HG02943 (cell line): ENCODE data around the gene CHI3L2.
A peak's percentile ranks its signal among the peaks of the same experiment; 100 is the strongest.

Experiments
- ATAC-seq: cut with Tn5 transposase; IDR thresholded peaks from one replicate; pipeline ENCODE4 v1.9.1; 2021; ENCODE audit warnings: mild to moderate bottlenecking, low read depth, moderate library complexity; ENCODE audit not compliant: unreplicated experiment

CHI3L2 gene

DNA sequence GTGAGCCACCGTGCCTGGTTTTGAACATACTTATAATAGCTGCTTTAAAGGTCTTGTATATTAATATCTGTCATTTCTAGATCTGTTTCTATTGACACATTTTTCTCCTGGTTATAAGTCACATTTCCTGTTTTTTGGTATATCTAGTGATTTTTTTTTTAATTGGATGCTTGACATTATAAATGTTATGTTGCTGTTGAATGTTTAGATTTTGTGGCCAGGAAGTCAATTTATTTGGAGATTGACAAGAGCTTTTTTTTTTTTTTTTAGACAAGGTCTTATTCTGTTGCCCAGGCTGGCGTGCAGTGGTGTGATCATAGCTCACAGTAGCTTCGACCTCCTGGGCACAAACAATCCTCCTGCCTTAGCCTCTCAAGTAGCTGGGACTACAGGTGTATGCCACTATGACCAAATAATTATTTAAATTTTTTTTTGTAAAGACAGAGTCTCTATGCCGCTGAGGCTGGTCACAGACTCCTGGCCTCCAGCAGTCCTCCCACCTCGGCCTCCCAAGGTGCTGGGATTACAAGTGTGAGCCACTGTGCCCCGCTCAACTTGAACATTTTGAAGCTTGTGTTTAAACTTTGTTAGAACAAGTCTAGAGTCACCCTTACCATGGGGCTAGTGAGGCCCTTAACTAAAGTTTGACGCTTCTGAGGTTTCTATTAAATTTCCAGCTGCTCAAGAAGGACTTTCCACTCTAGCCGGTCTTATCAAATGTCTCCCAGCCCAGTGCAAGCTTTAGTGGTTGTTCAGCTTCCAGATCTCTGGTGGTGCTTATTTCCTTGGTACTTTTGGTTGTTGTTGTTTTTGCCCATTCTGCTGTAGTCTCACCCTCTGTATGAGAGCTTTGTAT, 8.6 kb upstream of the CHI3L2 start:
- no peak for ATAC-seq

DNA sequence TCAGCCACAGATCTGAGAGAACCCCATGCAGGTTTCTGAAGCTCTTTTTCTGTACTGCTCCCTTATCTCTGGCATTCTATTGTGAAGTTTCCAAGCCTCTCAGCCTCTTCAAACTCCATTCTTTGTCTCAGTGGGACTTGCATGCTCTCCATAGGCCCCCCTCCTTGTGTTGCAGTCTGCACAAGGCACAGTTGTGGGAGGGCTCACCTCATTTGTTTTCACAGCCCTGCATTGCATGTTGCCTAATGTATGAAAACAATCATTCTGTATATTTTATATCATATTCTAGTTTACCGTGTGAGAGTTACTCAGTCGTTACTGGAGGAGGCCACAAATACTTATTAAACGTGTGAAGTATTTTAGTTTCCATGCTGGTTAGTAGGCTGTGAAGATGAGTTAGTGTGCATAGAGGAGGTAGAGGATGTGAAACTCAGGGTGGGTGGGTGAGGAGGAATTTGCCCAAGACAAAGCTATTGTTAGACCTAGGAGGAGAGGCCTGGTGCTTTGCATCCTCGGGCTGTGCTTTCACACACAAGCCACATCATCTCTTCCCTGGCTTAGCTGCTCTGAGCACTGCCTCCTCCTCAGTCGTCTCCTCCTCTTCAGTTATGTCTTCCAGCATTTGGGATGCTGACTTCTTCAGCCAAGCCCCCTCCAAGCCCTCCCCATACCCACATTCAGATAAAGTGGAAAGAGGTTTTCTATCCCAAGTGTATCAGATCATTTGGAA, 7.8 kb upstream of the CHI3L2 start:
- ATAC-seq: no peak

DNA sequence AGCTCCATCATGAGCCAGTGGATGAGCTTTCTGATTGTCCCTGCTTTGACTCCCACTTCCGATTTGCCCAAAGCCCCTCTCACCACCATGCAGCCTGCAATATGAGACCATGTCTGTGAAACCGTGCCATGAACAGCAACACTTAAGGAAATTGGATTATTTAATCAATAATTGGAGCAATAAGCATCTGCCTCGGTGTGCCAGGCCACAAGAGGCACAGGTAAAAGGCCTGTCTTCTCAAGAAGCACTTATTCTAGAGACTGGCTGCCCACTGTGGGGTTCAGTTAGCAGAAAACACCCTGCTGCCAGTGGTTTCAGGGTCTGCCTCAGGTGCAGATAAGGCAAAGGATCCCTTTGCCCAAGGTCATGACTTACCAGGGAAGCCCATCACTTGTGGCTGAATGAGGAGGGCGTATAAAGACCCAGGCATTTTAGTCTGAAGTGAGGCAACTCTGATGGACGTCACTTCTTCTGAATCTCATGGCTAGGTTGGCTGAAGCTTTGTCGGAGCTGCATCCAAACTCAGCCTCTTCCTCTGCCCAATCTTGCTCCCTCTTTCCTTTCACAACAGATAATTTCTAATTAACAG, 7.1 kb upstream of the CHI3L2 start:
- ATAC-seq: no peak

DNA sequence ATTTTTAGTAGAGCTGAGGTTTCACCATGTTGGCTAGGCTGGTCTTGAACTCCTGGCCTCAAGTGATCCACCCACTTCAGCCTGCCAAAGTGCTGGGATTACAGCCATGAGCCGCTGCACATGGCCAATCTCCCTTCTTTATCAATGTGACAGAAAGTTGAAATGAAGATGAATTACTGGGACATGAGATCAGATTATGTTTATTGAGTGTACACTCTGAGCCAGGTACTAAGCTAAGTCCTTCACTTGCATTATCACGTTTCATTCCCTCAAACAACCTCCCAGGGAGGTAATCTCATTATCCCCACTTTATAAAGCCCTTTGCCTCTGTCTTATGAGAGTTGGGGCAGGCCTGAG, 6.3 kb upstream of the CHI3L2 start:
- ATAC-seq: no peak

DNA sequence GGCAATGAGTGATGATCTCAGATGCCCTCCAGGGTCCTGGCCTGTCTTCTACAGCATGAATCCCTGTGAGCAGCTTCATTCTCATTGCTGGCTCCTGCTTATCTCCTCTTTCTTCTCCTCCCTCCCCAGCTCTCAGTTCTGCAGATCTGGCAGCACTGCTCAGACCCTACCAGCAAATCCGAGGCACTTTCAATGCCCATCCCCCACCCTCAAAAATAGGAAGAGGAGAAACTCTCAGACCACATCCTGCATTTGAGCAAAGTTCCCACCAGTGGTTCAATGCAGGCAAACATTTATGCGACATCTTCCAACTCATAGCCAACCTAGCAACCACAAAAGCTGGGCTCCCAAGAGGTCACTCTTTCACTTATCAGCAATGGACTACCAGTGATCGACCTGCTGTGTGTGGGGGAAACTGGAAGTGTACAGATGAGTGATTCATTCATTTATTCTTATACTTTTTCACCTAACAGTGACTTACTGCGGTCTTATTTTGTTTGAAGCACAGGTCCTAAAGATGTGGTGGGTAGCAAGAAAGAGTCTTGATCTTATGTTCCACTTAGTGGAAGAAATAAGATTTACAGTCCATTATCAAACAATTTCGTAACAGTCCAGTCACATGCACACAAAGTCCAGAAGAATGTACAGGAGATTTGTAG, 5.8 kb upstream of the CHI3L2 start:
- ATAC-seq: peak; percentile 43

DNA sequence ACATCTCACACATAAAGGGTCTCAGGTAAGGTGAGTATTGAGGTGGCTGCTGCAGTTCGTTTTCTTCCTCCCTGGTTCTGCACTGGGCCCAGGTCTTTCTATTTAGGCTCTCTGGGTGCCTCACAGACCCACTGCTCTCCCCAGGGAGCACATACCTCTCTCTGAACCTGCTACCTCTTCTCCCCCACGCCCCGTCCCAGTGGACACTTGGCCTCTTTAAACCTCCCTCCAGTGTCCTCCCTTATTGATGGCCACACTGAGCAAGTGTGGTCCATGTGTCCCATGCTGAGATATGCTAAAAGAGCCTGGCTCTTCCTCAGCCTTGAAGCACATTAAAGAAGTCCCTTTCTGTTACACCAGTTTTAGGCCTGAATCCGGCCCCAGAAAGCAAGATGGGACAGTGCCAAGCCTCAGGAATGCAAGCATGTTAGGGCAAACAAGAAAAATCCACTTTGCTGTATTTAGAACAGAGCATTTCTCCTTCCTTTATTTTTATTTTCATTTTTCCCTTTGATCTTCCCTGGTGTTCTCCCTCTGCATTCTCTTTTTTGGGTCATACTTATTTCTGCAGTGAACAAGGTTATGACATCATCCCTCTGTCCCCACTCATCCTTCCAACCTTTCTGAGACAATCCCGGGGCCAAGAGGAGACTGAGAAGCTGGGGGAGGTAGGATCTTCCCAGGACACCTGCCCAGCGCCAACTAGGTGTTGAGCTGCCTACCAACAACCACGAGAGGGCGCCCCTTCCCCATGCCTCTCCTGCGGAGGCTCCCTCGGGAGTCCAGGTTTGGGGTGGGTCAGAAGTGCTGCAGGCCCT, 5.0 kb upstream of the CHI3L2 start:
- ATAC-seq: peak; percentile 1

DNA sequence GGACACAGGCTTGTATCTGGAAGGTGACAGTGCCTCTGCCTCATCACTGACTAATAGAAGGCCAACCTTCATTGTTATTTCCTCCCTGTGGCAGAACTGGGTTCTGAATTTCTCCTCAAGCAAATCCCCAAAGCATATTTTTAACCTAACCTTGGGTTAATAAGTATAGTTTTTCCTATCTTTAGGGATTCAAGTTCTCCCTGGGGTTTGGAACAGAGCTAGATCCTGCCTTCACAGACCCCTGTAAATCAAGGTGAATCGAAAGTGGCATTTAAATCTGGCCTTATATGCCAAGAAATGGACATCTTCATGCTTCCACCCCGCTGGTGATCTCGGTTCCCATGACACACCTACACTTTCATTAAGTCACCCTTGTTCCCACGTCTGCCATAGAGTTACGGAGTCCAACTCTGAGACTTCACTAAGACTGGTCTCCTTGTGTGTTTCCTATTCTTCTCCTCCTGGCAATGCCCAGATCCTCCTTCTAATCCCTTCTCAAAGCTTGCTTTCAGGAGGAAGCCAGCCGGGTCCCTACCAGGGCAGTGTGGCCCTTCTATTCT, 4.3 kb upstream of the CHI3L2 start:
- ATAC-seq: no peak

DNA sequence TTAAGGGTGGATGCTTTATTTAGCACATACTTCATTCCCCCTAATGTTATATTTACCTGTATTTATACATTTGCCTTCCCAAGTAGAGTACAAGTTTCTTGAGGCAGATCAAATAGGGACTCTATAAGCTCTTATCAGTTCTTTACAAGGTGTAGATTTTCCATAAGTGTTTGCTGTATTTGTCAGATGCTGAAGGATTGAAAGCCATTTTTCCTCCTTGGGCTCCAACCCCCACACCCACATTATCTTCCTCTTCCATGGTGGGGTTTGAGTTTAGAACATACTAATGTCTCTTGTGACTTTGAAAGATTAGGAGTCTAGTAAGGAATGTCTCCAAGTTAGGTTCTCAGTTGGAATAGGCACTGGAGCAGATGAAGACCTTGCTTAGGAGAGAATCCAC, 2.4 kb upstream of the CHI3L2 start:
- no peak for ATAC-seq

DNA sequence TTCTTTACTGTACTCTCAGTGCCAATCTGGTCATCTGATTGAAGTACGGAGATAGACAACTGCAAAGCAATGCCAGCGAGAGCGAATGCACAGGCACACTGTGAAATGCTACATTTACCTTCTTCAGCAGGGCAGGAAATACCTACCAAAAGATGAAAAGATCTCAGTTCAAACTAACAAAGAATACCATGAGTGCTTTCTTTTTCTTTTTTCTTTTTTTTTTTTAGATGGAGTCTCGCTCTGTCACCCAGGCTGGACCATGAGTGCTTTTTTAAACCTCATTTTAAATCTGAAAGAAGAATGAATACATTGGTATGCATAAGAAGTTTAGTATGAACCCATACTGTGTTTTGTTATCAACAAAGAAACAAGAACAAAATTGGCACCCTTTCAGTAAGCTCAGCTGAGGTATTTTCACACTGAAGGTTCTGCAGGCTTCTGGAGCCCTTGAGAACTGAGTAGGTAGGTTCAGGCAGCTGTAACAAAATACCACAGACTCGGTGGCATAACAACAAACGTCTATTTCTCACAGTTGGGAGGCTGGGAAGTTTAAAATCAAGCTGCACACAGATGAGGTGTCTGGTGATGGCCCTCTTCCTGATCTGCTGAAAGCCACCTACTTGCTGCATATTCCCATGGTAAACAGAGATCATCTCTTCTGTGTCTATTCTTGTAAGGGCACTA, 1.7 kb upstream of the CHI3L2 start:
- ATAC-seq: no peak

DNA sequence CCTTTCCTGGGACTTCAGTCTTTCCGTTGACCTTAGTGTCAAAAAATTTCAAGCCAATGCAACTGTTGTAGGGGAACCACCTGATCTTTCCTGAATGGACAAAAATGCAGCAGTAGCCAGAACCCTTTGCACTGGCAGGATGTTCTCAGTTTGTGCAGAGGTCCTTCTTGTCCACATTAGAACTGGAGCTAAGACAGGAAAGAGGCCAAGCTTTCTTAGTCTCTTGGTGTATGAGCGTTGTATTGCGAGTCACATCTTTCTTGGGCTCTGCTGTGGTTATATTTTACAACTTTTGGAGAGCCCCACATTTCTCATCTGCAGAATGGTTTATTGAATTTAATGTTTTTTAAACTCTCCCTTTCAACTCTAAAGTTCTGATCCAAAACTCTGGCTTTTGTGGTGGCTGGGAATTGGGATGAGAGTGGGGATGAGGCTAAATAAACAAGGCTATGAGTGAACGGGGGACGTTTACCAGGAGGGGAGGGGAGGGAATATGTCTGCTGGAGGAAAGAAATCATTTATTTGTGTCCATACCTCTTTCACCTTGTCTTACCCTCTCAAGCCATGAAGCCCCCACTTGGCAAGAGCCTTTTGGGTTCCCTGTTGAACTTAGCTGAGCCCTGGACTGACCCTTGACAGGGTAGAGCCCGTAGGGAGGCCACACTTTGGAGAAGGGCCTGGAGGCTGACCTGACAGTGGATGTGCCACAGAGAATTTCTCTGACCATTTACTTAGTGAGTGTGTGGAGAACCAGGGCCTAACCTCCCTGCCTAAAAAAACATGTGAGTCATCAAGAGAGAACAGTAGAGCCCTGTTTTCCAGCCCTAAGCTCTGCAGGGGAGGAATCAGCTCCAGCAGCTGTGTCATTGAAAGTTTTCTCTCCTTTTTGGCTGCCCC, 586 bp downstream of the CHI3L2 start:
- no peak for ATAC-seq

DNA sequence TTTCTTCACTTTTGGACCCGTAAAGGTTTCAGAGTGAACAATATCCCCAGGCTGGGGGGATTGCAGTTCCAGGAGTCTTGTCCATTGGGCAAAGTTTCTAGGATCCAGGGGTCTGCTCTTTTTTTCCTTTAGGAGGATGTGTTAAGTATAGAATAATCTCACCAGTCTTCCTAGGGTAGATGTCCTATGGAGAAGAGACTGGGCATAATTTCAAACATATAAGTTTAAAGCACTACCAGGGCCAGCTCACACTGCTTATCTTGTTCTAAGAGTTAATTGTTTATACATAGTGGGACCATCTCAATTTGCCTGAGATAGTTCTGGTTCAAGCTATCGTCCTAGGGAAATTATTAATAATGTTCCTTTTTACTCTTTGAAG, 1.2 kb downstream of the CHI3L2 start:
- ATAC-seq: no peak

DNA sequence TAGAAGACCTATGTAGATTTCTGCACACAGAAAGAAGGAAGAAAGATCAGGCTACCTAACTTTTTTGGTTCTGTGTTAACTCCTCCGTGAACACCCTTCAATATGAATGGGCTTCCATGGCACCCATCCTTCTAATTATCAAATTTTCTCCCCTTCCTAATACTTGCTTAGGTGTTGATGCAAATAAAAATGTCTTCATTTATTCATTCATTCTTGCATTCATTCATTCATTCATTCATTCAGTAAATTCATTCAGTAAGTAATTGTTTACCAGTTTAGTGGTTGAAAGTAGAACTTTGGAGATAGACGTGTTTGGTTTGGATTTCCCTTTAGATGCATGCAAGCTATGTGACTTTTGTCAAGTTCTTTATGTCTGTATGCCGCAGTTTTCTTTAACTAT, 4.6 kb downstream of the CHI3L2 start:
- ATAC-seq: no peak

DNA sequence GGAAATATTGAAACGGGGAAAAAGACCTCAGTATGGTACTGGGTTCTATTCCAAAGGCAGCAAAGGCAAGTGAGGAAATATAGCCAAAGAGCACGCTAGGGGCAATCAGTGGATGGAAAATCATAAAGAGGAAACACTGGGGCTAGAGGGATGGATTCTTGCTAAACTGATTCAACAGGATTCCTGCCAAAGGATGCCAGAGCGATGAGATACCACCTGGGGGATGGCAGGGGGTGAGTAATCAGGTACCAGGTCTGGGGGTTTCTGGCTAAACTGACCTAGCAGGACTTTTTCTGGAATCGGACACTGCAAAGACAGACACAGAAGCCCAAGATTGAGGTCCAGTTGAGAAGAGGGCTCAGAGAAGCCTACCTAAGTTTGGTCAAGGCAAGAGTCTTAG, 6.7 kb downstream of the CHI3L2 start:
- ATAC-seq: no peak

DNA sequence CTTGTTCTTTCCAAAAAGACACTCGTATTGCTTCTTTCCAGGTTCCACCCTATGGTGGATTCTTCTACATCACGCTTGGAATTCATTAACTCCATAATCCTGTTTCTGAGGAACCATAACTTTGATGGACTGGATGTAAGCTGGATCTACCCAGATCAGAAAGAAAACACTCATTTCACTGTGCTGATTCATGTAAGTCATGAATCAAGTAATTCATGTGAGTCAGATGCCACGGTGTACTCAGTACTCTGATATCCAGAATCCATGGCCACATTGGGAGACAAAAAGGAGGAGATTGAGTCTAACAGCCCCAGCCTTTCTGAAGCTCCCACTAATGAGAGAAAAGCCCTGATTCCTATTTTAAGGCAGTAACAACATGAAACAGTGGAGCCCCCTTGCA, 7.4 kb downstream of the CHI3L2 start:
- ATAC-seq: no peak

DNA sequence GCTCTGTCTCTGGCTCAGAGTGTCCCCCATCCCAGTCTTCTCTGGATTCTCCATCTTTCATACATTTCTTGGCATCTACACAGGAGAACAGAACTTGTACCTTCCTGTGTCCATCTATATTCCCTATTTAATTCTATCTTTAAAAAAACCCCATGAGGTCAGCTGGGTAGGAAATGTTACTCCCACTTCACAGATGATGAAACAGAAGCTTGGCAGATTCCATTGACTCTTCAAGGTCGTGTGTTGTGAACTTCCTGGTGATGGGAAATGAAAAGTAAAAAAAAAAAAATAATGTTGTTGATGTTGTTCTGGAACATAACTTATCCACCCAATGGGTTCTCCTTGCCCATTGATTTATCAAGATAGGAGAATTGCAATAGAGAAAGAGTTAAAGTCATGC, 8.9 kb downstream of the CHI3L2 start:
- no peak for ATAC-seq

DNA sequence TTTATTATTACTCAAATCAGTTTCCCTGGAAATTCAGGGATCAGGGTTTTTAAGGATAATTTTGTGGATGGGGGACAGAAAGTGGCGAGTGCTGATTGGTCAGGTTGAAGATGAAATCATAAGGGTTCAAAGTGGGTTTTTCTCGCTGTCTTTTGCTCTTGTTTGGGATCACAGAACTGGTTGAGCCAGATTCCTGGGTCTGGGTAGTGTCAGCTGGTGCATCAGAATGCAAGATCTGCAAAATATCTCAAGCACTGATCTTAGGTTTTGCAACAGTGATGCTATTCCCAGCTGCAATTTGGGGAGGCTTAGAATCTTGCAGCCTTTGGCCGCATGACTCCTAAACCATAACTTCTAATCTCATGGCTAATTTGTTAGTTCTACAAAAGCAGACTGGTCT, 9.3 kb downstream of the CHI3L2 start:
- no peak for ATAC-seq

DNA sequence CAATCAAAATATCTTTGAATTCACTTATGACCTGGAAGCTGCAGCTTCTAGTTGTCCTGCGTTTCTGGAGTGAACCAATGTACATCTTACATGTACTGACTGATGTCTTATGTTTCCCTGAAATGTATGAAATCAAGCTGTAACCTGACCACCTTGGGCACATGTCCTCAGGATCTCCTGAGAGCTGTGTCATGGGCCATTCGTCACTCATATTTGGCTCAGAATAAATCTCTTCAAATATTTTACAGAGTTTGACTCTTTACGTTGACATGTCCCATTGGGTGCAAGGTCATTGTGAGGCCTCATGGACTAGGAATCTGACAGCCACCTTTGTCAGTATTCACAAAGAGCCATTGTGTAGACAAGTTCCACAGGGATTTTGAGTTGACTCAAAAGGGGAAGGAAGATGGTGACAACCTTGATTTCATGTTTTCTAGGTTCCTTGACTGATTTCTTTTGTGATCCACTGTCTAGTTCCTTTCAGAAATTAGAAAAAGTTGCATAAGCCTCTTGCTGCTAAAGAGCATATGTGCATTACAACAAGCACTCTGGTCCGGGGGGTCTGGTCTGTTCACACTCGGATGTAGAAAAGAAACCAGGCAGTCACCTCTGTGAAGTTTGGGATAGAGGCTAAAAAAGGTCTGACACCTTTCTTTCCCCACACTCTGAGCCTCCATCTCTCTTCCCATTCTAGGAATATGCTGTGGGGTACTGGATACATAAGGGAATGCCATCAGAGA, 10.7 kb downstream of the CHI3L2 start:
- ATAC-seq: no peak

DNA sequence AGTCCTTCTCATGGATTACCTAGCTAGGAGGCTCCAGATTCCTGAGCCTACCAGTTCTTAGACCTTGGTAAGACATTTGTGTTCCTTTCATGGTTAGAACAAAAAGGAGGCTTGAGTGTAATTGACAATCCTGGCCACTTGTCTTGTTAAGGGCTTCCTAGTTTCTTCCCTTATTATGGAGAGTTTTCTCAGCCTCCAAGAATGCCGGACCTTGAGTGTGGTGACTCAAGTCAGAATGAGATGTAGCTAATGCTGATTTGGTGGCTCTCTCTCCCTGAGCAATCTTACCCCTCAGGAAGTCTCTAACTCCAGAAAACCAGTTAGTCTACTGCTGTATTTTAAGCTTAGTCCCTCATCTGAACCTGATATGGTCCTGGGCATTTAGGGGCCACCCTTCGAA, 14.3 kb downstream of the CHI3L2 start:
- no peak for ATAC-seq
